Progenitor cell of endocrine pancreas (in vitro differentiated cells): ENCODE results near the gene RNF213. TPM values are rescaled to one million over a fixed set of nuclear protein-coding genes. Genes with fewer than 3 reads are reported as not detected.

ENCODE experiments used
- DNase-seq: peaks from one replicate; pipeline ENCODE4 v3.0.0; 2021; ENCODE audit warnings: low spot score; ENCODE audit not compliant: unreplicated experiment
- H3K27ac Mint-ChIP-seq: 2 replicates; pipeline ENCODE4 v1.8.0; 2021; ENCODE audit warnings: mild to moderate bottlenecking, moderate library complexity, mixed read lengths
- H3K27me3 Mint-ChIP-seq: 2 replicates; pipeline ENCODE4 v1.8.0; 2021; ENCODE audit warnings: mixed read lengths
- H3K36me3 Mint-ChIP-seq: 2 replicates; pipeline ENCODE4 v1.8.0; 2022; ENCODE audit warnings: mixed read lengths; ENCODE audit not compliant: insufficient read depth
- H3K4me1 Mint-ChIP-seq: 2 replicates; pipeline ENCODE4 v1.8.0; 2021; ENCODE audit warnings: low read depth, mixed read lengths
- H3K4me3 Mint-ChIP-seq: 2 replicates; pipeline ENCODE4 v1.8.0; 2021; ENCODE audit warnings: low read depth, mild to moderate bottlenecking, moderate library complexity, mixed read lengths
- H3K9me3 Mint-ChIP-seq: 2 replicates; pipeline ENCODE4 v1.8.0; 2021; ENCODE audit warnings: low read depth, mixed read lengths
- CTCF ChIP-seq: fragments of 200-600 bp; sonication (generic); IDR thresholded peaks from one replicate; pipeline ENCODE4 v1.5.0; 2021; ENCODE audit warnings: antibody characterized with exemption, mild to moderate bottlenecking; ENCODE audit not compliant: unreplicated experiment
- total RNA-seq: library from RNA; stranded (reverse); gene quantifications from 2 replicates; pipeline ENCODE4 v1.2.1, GENCODE V29; 2021

The RNF213 gene
- total RNA-seq, 1 donor from 2014 or later, result 57.6 TPM

- peaks cover 12% of the 10 kb centered on the region for H3K36me3 Mint-ChIP-seq
- no peak for TF ChIP-seq CTCF
- H3K9me3 Mint-ChIP-seq, result no peaks in the 10 kb centered on the region
- no peak overlapping the region for H3K4me3 Mint-ChIP-seq
- no peak for DNase-seq
- H3K4me1 Mint-ChIP-seq, result no peaks in the 10 kb centered on the region
- no peak overlapping the region for H3K27ac Mint-ChIP-seq
- no peaks in the 10 kb centered on the region for H3K27me3 Mint-ChIP-seq
Measured at GRCh38 chr17:80387071-80387470, 126.4 kb downstream of the RNF213 start.

- Mint-ChIP-seq H3K36me3 (peaks cover 11% of the 10 kb centered on the region), H3K4me3 (no peak overlapping the region), H3K27me3 (no peaks in the 10 kb centered on the region), H3K9me3 (no peaks in the 10 kb centered on the region), H3K27ac (no peak overlapping the region), H3K4me1 (no peaks in the 10 kb centered on the region)
- no peak for TF ChIP-seq CTCF
- DNase-seq, result no peak
Measured at GRCh38 chr17:80388175-80388574, 127.5 kb downstream of the RNF213 start.

- no peak overlapping the region for H3K4me3 Mint-ChIP-seq
- no peaks in the 10 kb centered on the region for H3K9me3 Mint-ChIP-seq
- no peaks in the 10 kb centered on the region for H3K4me1 Mint-ChIP-seq
- DNase-seq, result no peak
- TF ChIP-seq CTCF, result no peak
- no peak overlapping the region for H3K27ac Mint-ChIP-seq
- H3K36me3 Mint-ChIP-seq, result peaks cover 11% of the 10 kb centered on the region
- H3K27me3 Mint-ChIP-seq, result no peaks in the 10 kb centered on the region
Measured at GRCh38 chr17:80388601-80389000, 127.9 kb downstream of the RNF213 start.

- H3K4me3 Mint-ChIP-seq, result no peak overlapping the region
- no peak for TF ChIP-seq CTCF
- H3K27ac Mint-ChIP-seq, result no peak overlapping the region
- H3K9me3 Mint-ChIP-seq, result no peaks in the 10 kb centered on the region
- peaks cover 8% of the 10 kb centered on the region for H3K36me3 Mint-ChIP-seq
- DNase-seq, result no peak
- H3K27me3 Mint-ChIP-seq, result no peaks in the 10 kb centered on the region
- no peaks in the 10 kb centered on the region for H3K4me1 Mint-ChIP-seq
Measured at GRCh38 chr17:80389011-80389995, 128.7 kb downstream of the RNF213 start.

- Mint-ChIP-seq H3K9me3 (no peaks in the 10 kb centered on the region), H3K4me1 (no peaks in the 10 kb centered on the region), H3K36me3 (peaks cover 8% of the 10 kb centered on the region), H3K4me3 (no peak overlapping the region), H3K27ac (no peak overlapping the region), H3K27me3 (no peaks in the 10 kb centered on the region)
- no peak for DNase-seq
- TF ChIP-seq CTCF, result no peak
Measured at GRCh38 chr17:80393241-80393890, 132.7 kb downstream of the RNF213 start.
